Activated CD8-positive, alpha-beta T cell treated with anti-CD3 and anti-CD28 coated beads for 36 hours (primary cell): ENCODE measurements around the gene PIK3R4. TPM values are rescaled to one million over a fixed set of nuclear protein-coding genes. Genes with fewer than 3 reads are reported as not detected.

Experiments used
- ATAC-seq: fragments of 200-7000 bp; cut with Tn5 transposase; one replicate; pipeline ENCODE4 v1.10.0; 2021; ENCODE audit warnings: mild to moderate bottlenecking, moderate library complexity
- CTCF ChIA-PET: fragments of 350-600 bp; sonication (Branson Sonifier 250); formaldehyde crosslinking; loops from one replicate; lab custom pipeline; 2021; ENCODE audit warnings: antibody characterized with exemption; lab: Charles Lee
- POLR2A ChIA-PET: fragments of 350-600 bp; sonication (Branson Sonifier 250); formaldehyde crosslinking; loops from one replicate; lab custom pipeline; 2021; ENCODE audit warnings: antibody characterized with exemption; lab: Charles Lee
- DNase-seq: peaks from one replicate; pipeline ENCODE4 v3.0.0-alpha.2; 2020
- H3K27ac Mint-ChIP-seq: one replicate; pipeline ENCODE4 v1.8.0; 2021; ENCODE audit warnings: mild to moderate bottlenecking, mixed read lengths
- H3K27me3 Mint-ChIP-seq: one replicate; pipeline ENCODE4 v1.8.0; 2021; ENCODE audit warnings: mixed read lengths
- H3K36me3 Mint-ChIP-seq: one replicate; pipeline ENCODE4 v1.8.0; 2021; ENCODE audit warnings: low read depth, mixed read lengths
- H3K4me1 Mint-ChIP-seq: one replicate; pipeline ENCODE4 v1.8.0; 2021; ENCODE audit warnings: low read depth, mixed read lengths
- H3K4me3 Mint-ChIP-seq: one replicate; pipeline ENCODE4 v1.8.0; 2021; ENCODE audit warnings: mild to moderate bottlenecking, moderate library complexity, mixed read lengths
- H3K9me3 Mint-ChIP-seq: one replicate; pipeline ENCODE4 v1.8.0; 2021; ENCODE audit warnings: mixed read lengths
- intact Hi-C: fragments of 100-400 bp; cut with micrococcal nuclease; formaldehyde crosslinking; loops from one replicate; pipeline ENCODE4 v1.10.0; 2022
- total RNA-seq, 2 experiments: library from RNA; stranded (reverse); gene quantifications; one replicate each; pipeline ENCODE4 v1.2.3, GENCODE V29; 2021
- TF ChIP-seq, protein P1 (sequence below): fragments of 200-600 bp; IDR thresholded peaks from one replicate; pipeline ENCODE4 v1.8.0; 2022; ENCODE audit warnings: antibody characterized with exemption, mild to moderate bottlenecking

Gene PIK3R4
- total RNA-seq, 2 experiments from 2014 or later = 27.4 to 28.4 TPM

- Mint-ChIP-seq H3K4me3 (no peak overlapping the region), H3K4me1 (peaks cover 10% of the 10 kb centered on the region), H3K27me3 (no peaks in the 10 kb centered on the region), H3K9me3 (no peaks in the 10 kb centered on the region), H3K27ac (no peak overlapping the region), H3K36me3 (peaks cover 13% of the 10 kb centered on the region)
- DNase-seq (no peak), ATAC-seq (no peak)
- TF ChIP-seq, protein P1, sequence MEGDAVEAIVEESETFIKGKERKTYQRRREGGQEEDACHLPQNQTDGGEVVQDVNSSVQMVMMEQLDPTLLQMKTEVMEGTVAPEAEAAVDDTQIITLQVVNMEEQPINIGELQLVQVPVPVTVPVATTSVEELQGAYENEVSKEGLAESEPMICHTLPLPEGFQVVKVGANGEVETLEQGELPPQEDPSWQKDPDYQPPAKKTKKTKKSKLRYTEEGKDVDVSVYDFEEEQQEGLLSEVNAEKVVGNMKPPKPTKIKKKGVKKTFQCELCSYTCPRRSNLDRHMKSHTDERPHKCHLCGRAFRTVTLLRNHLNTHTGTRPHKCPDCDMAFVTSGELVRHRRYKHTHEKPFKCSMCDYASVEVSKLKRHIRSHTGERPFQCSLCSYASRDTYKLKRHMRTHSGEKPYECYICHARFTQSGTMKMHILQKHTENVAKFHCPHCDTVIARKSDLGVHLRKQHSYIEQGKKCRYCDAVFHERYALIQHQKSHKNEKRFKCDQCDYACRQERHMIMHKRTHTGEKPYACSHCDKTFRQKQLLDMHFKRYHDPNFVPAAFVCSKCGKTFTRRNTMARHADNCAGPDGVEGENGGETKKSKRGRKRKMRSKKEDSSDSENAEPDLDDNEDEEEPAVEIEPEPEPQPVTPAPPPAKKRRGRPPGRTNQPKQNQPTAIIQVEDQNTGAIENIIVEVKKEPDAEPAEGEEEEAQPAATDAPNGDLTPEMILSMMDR = no peak
- ChIA-PET POLR2A (no interaction called here), CTCF (interaction anchor here (0.8 to 1.1 kb wide), 3 partner anchors 11 to 165 kb away, joined by 3 read pairs; partner anchors contain the start of gene ATP2C1)
- intact Hi-C loops = no loop called here
These were observed 17.5 kb downstream of the PIK3R4 start for GRCh38 chr3:130729154-130729553.

DNA sequence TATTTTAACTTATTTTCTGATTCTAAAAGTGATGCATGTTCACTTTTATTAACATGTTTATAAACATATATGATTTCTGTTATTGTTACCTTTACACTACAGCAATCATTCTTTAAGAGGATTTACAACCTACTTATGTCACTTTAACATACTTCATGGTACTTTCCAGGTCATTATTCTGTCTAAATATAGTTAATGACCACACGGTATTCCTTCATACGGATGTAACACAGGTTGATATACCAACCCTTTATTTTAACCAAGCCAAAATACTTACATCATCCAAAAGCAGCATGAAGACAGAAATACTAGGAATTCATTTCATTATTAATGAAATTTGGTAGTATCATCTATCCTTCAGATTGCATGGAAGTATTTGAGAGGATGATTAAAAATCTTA, 18.6 kb downstream of the PIK3R4 start:
- H3K9me3 Mint-ChIP-seq = no peaks in the 10 kb centered on the region
- peaks cover 18% of the 10 kb centered on the region for H3K36me3 Mint-ChIP-seq
- no peak for ATAC-seq
- CTCF ChIA-PET = no interaction called here
- TF ChIP-seq, protein P1 = no peak
- no peak for DNase-seq
- H3K27ac Mint-ChIP-seq = no peak overlapping the region
- POLR2A ChIA-PET = interaction anchor here (0.9 kb wide), 1 partner anchor 20 kb away, joined by 3 read pairs; no protein-coding TSS in a partner anchor
- peaks cover 13% of the 10 kb centered on the region for H3K4me1 Mint-ChIP-seq
- H3K27me3 Mint-ChIP-seq = no peaks in the 10 kb centered on the region
- H3K4me3 Mint-ChIP-seq = no peak overlapping the region
- intact Hi-C loops = no loop called here

- TF ChIP-seq, protein P1 = no peak
- DNase-seq (no peak), ATAC-seq (no peak)
- ChIA-PET CTCF (interaction anchor here (0.6 to 1.3 kb wide), 5 partner anchors 11 to 1269 kb away, joined by 3 to 4 read pairs (median 3); no protein-coding TSS in a partner anchor), POLR2A (interaction anchor here (0.6 kb wide), 2 partner anchors 30 to 218 kb away, joined by 3 to 4 read pairs; no protein-coding TSS in a partner anchor)
- no peaks in the 10 kb centered on the region for H3K9me3 Mint-ChIP-seq
- H3K27me3 Mint-ChIP-seq = no peaks in the 10 kb centered on the region
- peaks cover 19% of the 10 kb centered on the region for H3K36me3 Mint-ChIP-seq
- H3K27ac Mint-ChIP-seq = no peak overlapping the region
- intact Hi-C loops = no loop called here
- H3K4me1 Mint-ChIP-seq = peaks cover 6% of the 10 kb centered on the region
- H3K4me3 Mint-ChIP-seq = no peak overlapping the region
These were observed 20.9 kb downstream of the PIK3R4 start for GRCh38 chr3:130725746-130726145.

- no peak overlapping the region for H3K27ac Mint-ChIP-seq
- ChIA-PET CTCF (interaction anchor here (1.3 to 1.7 kb wide), 2 partner anchors 15 to 16 kb away, joined by 3 to 4 read pairs; no protein-coding TSS in a partner anchor), POLR2A (no interaction called here)
- H3K4me3 Mint-ChIP-seq = no peak overlapping the region
- intact Hi-C loops = no loop called here
- ATAC-seq = no peak
- no peaks in the 10 kb centered on the region for H3K27me3 Mint-ChIP-seq
- H3K36me3 Mint-ChIP-seq = peaks cover 30% of the 10 kb centered on the region
- DNase-seq = no peak
- TF ChIP-seq, protein P1 = no peak
- H3K9me3 Mint-ChIP-seq = no peaks in the 10 kb centered on the region
- H3K4me1 Mint-ChIP-seq = peaks cover 5% of the 10 kb centered on the region
These were observed 31.0 kb downstream of the PIK3R4 start for GRCh38 chr3:130715616-130716015.

GRCh38 chr3:130712718-130713423, 33.8 kb downstream of the PIK3R4 start:
- TF ChIP-seq, protein P1 = no peak
- Mint-ChIP-seq H3K4me3 (no peak overlapping the region), H3K36me3 (peaks cover 36% of the 10 kb centered on the region), H3K27me3 (no peaks in the 10 kb centered on the region), H3K9me3 (no peaks in the 10 kb centered on the region), H3K4me1 (peaks cover 5% of the 10 kb centered on the region), H3K27ac (peak overlapping the region; percentile 4)
- intact Hi-C loops = no loop called here
- no peak for DNase-seq
- ChIA-PET CTCF (interaction anchor here (1.6 kb wide), 1 partner anchor 12 kb away, joined by 7 read pairs; no protein-coding TSS in a partner anchor), POLR2A (no interaction called here)
- no peak for ATAC-seq
